AG10803 (cell line): Measurements from ENCODE around the gene TMEM150A.
"Not testable (repeated sequence)": the region's sequence is repeated elsewhere in the genome, so short reads cannot be mapped to it uniquely, and the experiment has no call there.

Source experiments
- DNase-seq: peaks from one replicate; pipeline ENCODE4 v3.0.0; 2010; ENCODE audit warnings: low read depth
- H3K4me3 ChIP-seq: 2 replicates; pipeline ENCODE4 v1.5.1; 2011; ENCODE audit warnings: mild to moderate bottlenecking, low read length, control low read depth
- TF ChIP-seq, protein P1 (sequence below): conservative IDR thresholded peaks from 2 replicates; pipeline ENCODE4 v1.5.1; 2011; ENCODE audit warnings: mild to moderate bottlenecking, low read length, control low read depth, inconsistent platforms

TMEM150A gene

GRCh38 chr2:85596486-85597143, 5.9 kb downstream of the TMEM150A start:
- peak overlapping the region; percentile 99 for H3K4me3 ChIP-seq
- TF ChIP-seq, protein P1, sequence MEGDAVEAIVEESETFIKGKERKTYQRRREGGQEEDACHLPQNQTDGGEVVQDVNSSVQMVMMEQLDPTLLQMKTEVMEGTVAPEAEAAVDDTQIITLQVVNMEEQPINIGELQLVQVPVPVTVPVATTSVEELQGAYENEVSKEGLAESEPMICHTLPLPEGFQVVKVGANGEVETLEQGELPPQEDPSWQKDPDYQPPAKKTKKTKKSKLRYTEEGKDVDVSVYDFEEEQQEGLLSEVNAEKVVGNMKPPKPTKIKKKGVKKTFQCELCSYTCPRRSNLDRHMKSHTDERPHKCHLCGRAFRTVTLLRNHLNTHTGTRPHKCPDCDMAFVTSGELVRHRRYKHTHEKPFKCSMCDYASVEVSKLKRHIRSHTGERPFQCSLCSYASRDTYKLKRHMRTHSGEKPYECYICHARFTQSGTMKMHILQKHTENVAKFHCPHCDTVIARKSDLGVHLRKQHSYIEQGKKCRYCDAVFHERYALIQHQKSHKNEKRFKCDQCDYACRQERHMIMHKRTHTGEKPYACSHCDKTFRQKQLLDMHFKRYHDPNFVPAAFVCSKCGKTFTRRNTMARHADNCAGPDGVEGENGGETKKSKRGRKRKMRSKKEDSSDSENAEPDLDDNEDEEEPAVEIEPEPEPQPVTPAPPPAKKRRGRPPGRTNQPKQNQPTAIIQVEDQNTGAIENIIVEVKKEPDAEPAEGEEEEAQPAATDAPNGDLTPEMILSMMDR = no peak
- DNase-seq = no peak

DNA sequence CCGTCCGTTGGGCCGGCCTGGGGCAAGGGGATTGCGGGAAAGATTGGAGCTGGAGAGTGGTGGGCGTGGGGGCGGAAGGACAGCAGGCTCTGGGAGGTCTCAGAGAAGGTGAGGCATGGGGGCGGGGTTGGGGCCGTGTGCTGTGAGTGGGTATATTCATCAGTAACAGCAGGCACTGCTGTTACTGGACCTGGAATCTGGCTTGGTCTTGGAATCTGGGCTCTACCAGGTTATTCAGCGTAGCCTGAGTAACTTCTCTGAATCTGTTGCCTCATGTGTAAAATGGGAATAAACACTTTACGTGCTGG, 6.5 kb downstream of the TMEM150A start:
- TF ChIP-seq, protein P1 = no peak

DNA sequence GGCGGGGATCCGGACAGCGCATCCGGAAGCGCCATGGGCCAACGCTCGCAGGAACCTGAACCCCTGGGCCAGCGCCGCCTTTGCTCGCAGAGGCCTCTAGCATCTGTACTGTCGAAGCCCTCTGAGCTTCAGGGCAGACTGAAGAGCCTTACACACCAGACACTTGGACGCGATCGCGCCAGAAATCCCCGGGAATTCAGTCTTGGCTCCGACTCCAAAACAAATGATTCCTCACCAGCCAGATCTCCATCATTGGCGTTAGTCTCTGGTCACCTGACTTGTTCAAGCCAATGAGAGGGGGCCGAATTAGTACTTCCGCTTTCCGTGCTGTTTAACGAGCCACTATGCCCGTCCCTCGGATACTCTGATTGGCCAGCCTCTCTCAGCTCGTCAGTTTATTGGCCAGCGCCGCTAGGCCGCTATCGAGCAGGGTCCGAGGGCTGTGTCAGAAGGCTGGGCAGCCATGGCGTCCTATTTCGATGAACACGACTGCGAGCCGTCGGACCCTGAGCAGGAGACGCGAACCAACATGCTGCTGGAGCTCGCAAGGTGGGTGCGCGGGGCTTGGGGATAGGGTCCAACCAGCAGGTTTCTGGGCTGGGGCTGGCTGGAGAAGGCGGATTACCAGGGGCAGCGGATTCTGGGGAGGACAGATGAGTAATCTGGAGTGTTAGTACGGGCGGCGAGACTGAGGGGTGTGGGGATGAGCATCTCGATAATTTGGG, 7.0 kb downstream of the TMEM150A start, which contains the start of gene RNF181:
TSS of gene RNF181 (plus strand) at position 445 of the 725 bp plus-strand sequence. CDS start at position 464, 19 bp downstream.
- H3K4me3 ChIP-seq = peak within 1 kb of the TSS; percentile 99
- peak; percentile 99 for DNase-seq
- TF ChIP-seq, protein P1 = no peak

More for the DNA sequence above, 6.5 kb downstream of the TMEM150A start:
- peak overlapping the region; percentile 99 for H3K4me3 ChIP-seq
- DNase-seq = no peak

GRCh38 chr2:85594715-85595300, 7.7 kb downstream of the TMEM150A start:
- peak overlapping the region; percentile 64 for H3K4me3 ChIP-seq
- TF ChIP-seq, protein P1 = no peak
- DNase-seq = no peak

- no peak overlapping the region for H3K4me3 ChIP-seq
- TF ChIP-seq, protein P1 = no peak
- DNase-seq = no peak
Measured at GRCh38 chr2:85593023-85593422, 9.5 kb downstream of the TMEM150A start.

GRCh38 chr2:85592299-85592698, 10.2 kb downstream of the TMEM150A start:
- not testable (repeated sequence) for DNase-seq, H3K4me3 ChIP-seq

DNA sequence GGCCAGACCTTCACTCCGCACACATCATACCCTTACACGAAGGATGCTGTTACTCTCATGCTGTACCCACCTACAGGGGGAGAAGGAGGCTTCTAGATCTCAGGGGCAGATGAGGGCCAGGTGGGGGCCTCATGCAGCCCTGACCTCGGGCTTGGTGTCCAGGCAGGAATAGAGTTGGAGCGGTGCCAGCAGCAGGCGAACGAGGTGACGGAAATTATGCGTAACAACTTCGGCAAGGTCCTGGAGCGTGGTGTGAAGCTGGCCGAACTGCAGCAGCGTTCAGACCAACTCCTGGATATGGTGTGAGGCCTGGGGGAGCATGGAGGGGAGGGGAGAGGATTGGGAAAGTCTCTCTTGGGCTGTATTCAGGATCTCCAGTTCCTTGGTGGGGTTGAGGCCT, 10.9 kb downstream of the TMEM150A start:
- no peak overlapping the region for H3K4me3 ChIP-seq
- TF ChIP-seq, protein P1 = no peak
- DNase-seq = no peak
